Cardiac muscle cell (in vitro differentiated cells and primary cell): ENCODE results near the gene PECR. TPM values are rescaled to one million over a fixed set of nuclear protein-coding genes. Genes with fewer than 3 reads are reported as not detected.
"Not testable (repeated sequence)": the region's sequence is repeated elsewhere in the genome, so short reads cannot be mapped to it uniquely, and the experiment has no call there.

Source experiments
- DNase-seq, 2 donors: peaks; one replicate each; pipeline versions ENCODE4 v3.0.0 to v3.0.0-alpha.2; 2010 to 2017; ENCODE audit warnings: low read depth in 1 of 2, low spot score in 1 of 2
- H3K27ac ChIP-seq: fragments of 200-600 bp; sonication (generic); 2 replicates; pipeline ENCODE4 v1.5.1; 2016
- H3K27me3 ChIP-seq: fragments of 200-600 bp; sonication (generic); 2 replicates; pipeline ENCODE4 v1.6.0; 2016; ENCODE audit warnings: control low read depth
- H3K36me3 ChIP-seq: fragments of 200-600 bp; sonication (generic); 2 replicates; pipeline ENCODE4 v1.5.1; 2016; ENCODE audit warnings: control low read depth
- H3K4me1 ChIP-seq: fragments of 200-600 bp; sonication (generic); 2 replicates; pipeline ENCODE4 v1.8.1; 2017; ENCODE audit warnings: low read depth, mild to moderate bottlenecking, mixed run types
- H3K4me3 ChIP-seq: fragments of 200-600 bp; sonication (generic); 2 replicates; pipeline ENCODE4 v1.5.1; 2016; ENCODE audit warnings: mild to moderate bottlenecking
- H3K9me3 ChIP-seq: fragments of 200-600 bp; sonication (generic); 2 replicates; pipeline ENCODE4 v1.5.1; 2017; ENCODE audit warnings: low read depth, mild to moderate bottlenecking, control low read depth
- CTCF ChIP-seq: IDR thresholded peaks from 2 replicates; pipeline ENCODE4 v1.5.1; 2012; ENCODE audit warnings: low read depth, mild to moderate bottlenecking, low read length
- polyA plus RNA-seq: library from polyadenylated mRNA; unstranded; fragments of >200 nt; fragmentation: Nextera tagmentation; extraction: Ambion mirVana; gene quantifications from 2 replicates; pipeline ENCODE4 v1.2.1, GENCODE V29; 2016
- total RNA-seq: library from RNA; depleted of rRNA; stranded (reverse); fragments of >200 nt; gene quantifications from 2 replicates; pipeline ENCODE4 v1.2.3, GENCODE V29; 2016

Gene PECR
- total and polyA plus RNA-seq, 2 experiments from 2014 or later: 6.4 to 11.4 TPM

- DNase-seq: peak; percentile 13 to 25
- H3K27me3 ChIP-seq: no peaks in the 10 kb centered on the region
- H3K36me3 ChIP-seq: no peaks in the 10 kb centered on the region
- no peak overlapping the region for H3K4me3 ChIP-seq
- H3K4me1 ChIP-seq: peaks cover 8% of the 10 kb centered on the region
- no peaks in the 10 kb centered on the region for H3K9me3 ChIP-seq
- TF ChIP-seq CTCF: no peak
- no peak overlapping the region for H3K27ac ChIP-seq
These were observed 1.2 kb upstream of the PECR start for GRCh38 chr2:216082805-216083204.

- Histone ChIP-seq H3K9me3 (no peaks in the 10 kb centered on the region), H3K36me3 (no peaks in the 10 kb centered on the region), H3K27me3 (no peaks in the 10 kb centered on the region), H3K27ac (no peak overlapping the region), H3K4me3 (peak overlapping the region; percentile 65), H3K4me1 (peaks cover 8% of the 10 kb centered on the region)
- TF ChIP-seq CTCF: no peak
- DNase-seq: peak in 1 of 2 donors; percentile 27
These were observed 605 bp upstream of the PECR start for GRCh38 chr2:216082117-216082711.

- H3K9me3 ChIP-seq: no peaks in the 10 kb centered on the region
- DNase-seq: no peak
- peaks cover 8% of the 10 kb centered on the region for H3K4me1 ChIP-seq
- no peaks in the 10 kb centered on the region for H3K27me3 ChIP-seq
- H3K27ac ChIP-seq: no peak overlapping the region
- peak overlapping the region; percentile 65 for H3K4me3 ChIP-seq
- TF ChIP-seq CTCF: no peak
- no peaks in the 10 kb centered on the region for H3K36me3 ChIP-seq
These were observed 597 bp downstream of the PECR start for GRCh38 chr2:216081012-216081411.

- H3K27ac ChIP-seq, H3K27me3 ChIP-seq, H3K4me1 ChIP-seq, H3K36me3 ChIP-seq, H3K9me3 ChIP-seq, DNase-seq, H3K4me3 ChIP-seq: not testable (repeated sequence)
These were observed 1.6 kb downstream of the PECR start for GRCh38 chr2:216080048-216080447.

- H3K4me1 ChIP-seq: peaks cover 8% of the 10 kb centered on the region
- TF ChIP-seq CTCF: no peak
- DNase-seq: peak in 1 of 2 donors; percentile 38
- H3K27ac ChIP-seq: no peak overlapping the region
- H3K9me3 ChIP-seq: no peaks in the 10 kb centered on the region
- no peak overlapping the region for H3K4me3 ChIP-seq
- no peaks in the 10 kb centered on the region for H3K27me3 ChIP-seq
- no peaks in the 10 kb centered on the region for H3K36me3 ChIP-seq
These were observed 2.8 kb downstream of the PECR start for GRCh38 chr2:216078776-216079175.

GRCh38 chr2:216075510-216076485 is 5.8 kb downstream of the PECR start:
- Histone ChIP-seq H3K4me1 (no peaks in the 10 kb centered on the region), H3K9me3 (no peaks in the 10 kb centered on the region), H3K4me3 (no peak overlapping the region), H3K27ac (no peak overlapping the region), H3K36me3 (no peaks in the 10 kb centered on the region), H3K27me3 (no peaks in the 10 kb centered on the region)
- DNase-seq: no peak
- no peak for TF ChIP-seq CTCF
